Liver (tissue), 9 donors: ENCODE data around the gene PRRG3. TPM values are rescaled to one million over a fixed set of nuclear protein-coding genes. Genes with fewer than 3 reads are reported as not detected.

ENCODE experiments used
- DNase-seq: peaks from one replicate; pipeline ENCODE4 v3.0.0-alpha.2; 2017; ENCODE audit warnings: low spot score
- H3K27ac ChIP-seq, 2 donors: one replicate each; pipeline ENCODE4 v1.7.0; 2013; ENCODE audit warnings: inconsistent platforms in 2 of 2, low read length in 2 of 2, control low read depth in 1 of 2, low read depth in 1 of 2, mild to moderate bottlenecking in 1 of 2
- H3K27me3 ChIP-seq, 4 donors: one replicate each; pipeline versions ENCODE4 v1.6.1 to v1.7.0; 2013; ENCODE audit warnings: low read length in 3 of 4, inconsistent platforms in 1 of 4, mild to moderate bottlenecking in 1 of 4, moderate library complexity in 1 of 4; ENCODE audit not compliant: control insufficient read depth in 4 of 4, insufficient read depth in 4 of 4
- H3K36me3 ChIP-seq, 4 donors: one replicate each; pipeline versions ENCODE4 v1.6.1 to v1.7.0; 2013; ENCODE audit warnings: low read length in 3 of 4, mild to moderate bottlenecking in 3 of 4, low read depth in 1 of 4, moderate library complexity in 1 of 4; ENCODE audit not compliant: control insufficient read depth in 4 of 4, insufficient read depth in 3 of 4
- H3K4me1 ChIP-seq, 4 donors: one replicate each; pipeline versions ENCODE4 v1.6.1 to v1.7.0; 2013; ENCODE audit warnings: low read length in 3 of 4, mild to moderate bottlenecking in 3 of 4, moderate library complexity in 1 of 4; ENCODE audit not compliant: control insufficient read depth in 4 of 4, insufficient read depth in 4 of 4
- H3K4me3 ChIP-seq, 3 donors: one replicate each; pipeline versions ENCODE4 v1.6.1 to v1.7.0; 2013; ENCODE audit warnings: low read length in 3 of 3, control low read depth in 1 of 3, low read depth in 1 of 3, mild to moderate bottlenecking in 1 of 3
- H3K9ac ChIP-seq, 2 donors: one replicate each; pipeline ENCODE4 v1.7.0; 2013; ENCODE audit warnings: low read length in 2 of 2, mild to moderate bottlenecking in 2 of 2, moderate library complexity in 2 of 2, control low read depth in 1 of 2, low read depth in 1 of 2
- H3K9me3 ChIP-seq, 4 donors: one replicate each; pipeline versions ENCODE4 v1.6.1 to v1.7.0; 2013; ENCODE audit warnings: low read length in 3 of 4; ENCODE audit not compliant: control insufficient read depth in 4 of 4
- ATF3 ChIP-seq: IDR thresholded peaks from 2 replicates; pipeline ENCODE4 v1.6.1; 2016; ENCODE audit warnings: antibody characterized with exemption
- EGR1 ChIP-seq, 2 donors: IDR thresholded peaks; 2 replicates each; pipeline ENCODE4 v1.6.1; 2016 to 2018; ENCODE audit warnings: antibody characterized with exemption in 2 of 2, low read depth in 2 of 2
- FOXA1 ChIP-seq: IDR thresholded peaks from 2 replicates; pipeline ENCODE4 v1.6.1; 2016; ENCODE audit warnings: antibody characterized with exemption
- FOXA2 ChIP-seq: IDR thresholded peaks from 2 replicates; pipeline ENCODE4 v1.6.1; 2016; ENCODE audit warnings: antibody characterized with exemption
- GABPA ChIP-seq, 2 donors: IDR thresholded peaks in 1 of 2; conservative IDR thresholded peaks in 1 of 2; 2 replicates each; pipeline ENCODE4 v1.6.1; 2016; ENCODE audit warnings: antibody characterized with exemption in 2 of 2, mild to moderate bottlenecking in 1 of 2, moderate library complexity in 1 of 2
- HNF4A ChIP-seq, 2 donors: conservative IDR thresholded peaks; 2 replicates each; pipeline ENCODE4 v1.6.1; 2016; ENCODE audit warnings: antibody characterized with exemption in 2 of 2, mild to moderate bottlenecking in 2 of 2
- JUND ChIP-seq, 2 donors: IDR thresholded peaks; 2 replicates each; pipeline ENCODE4 v1.6.1; 2016; ENCODE audit warnings: antibody characterized with exemption in 2 of 2
- NR2F2 ChIP-seq: IDR thresholded peaks from 2 replicates; pipeline ENCODE4 v1.6.1; 2016; ENCODE audit warnings: antibody characterized with exemption
- RAD21 ChIP-seq, 2 donors: IDR thresholded peaks; 2 replicates each; pipeline ENCODE4 v1.6.1; 2016; ENCODE audit warnings: antibody characterized with exemption in 2 of 2, mild to moderate bottlenecking in 2 of 2
- REST ChIP-seq: IDR thresholded peaks from 2 replicates; pipeline ENCODE4 v1.6.1; 2016; ENCODE audit warnings: antibody characterized with exemption, mild to moderate bottlenecking
- RXRA ChIP-seq, 2 donors: IDR thresholded peaks; 2 replicates each; pipeline ENCODE4 v1.6.1; 2017 to 2018; ENCODE audit warnings: antibody characterized with exemption in 2 of 2, mild to moderate bottlenecking in 1 of 2
- SP1 ChIP-seq: IDR thresholded peaks from 2 replicates; pipeline ENCODE4 v1.6.1; 2018; ENCODE audit warnings: antibody characterized with exemption, mild to moderate bottlenecking
- YY1 ChIP-seq: IDR thresholded peaks from 2 replicates; pipeline ENCODE4 v1.6.1; 2016; ENCODE audit warnings: antibody characterized with exemption, mild to moderate bottlenecking
- ZBTB33 ChIP-seq: IDR thresholded peaks from 2 replicates; pipeline ENCODE4 v1.6.1; 2016; ENCODE audit warnings: antibody characterized with exemption
- WGBS: extraction: QIAGEN DNeasy Blood & Tissue Kit; methylation state at CpG from one replicate; pipeline ENCODE4 v1.1.7; 2013; 5-methylcytosine and 5-hydroxymethylcytosine counted together
- polyA plus RNA-seq, 2 donors: library from polyadenylated mRNA; stranded (reverse) in 1 of 2; unstranded in 1 of 2; fragments of 200-250 nt in 1 of 2; fragments of >200 nt in 1 of 2; fragmentation: Nextera tagmentation in 1 of 2; extraction: Ambion mirVana in 1 of 2; gene quantifications; one replicate each; pipeline versions ENCODE4 v1.2.1 to v1.2.3, GENCODE V29; 2013 to 2015
- total RNA-seq, 2 donors: library from RNA; depleted of rRNA; stranded (reverse); fragments of >200 nt; gene quantifications; one replicate each; pipeline ENCODE4 v1.2.3, GENCODE V29; 2014
- donor health status: healthy.
- donor health status: healthy.
- donor health status: healthy.
- donor health status: healthy.
- donor health status: healthy.

Gene PRRG3
- total and polyA plus RNA-seq, 4 donors = under 0.01 to 0.05 (median 0.01) TPM; not detected in 1

- no peak for DNase-seq
- Histone ChIP-seq H3K36me3 (no peaks in the 10 kb centered on the region), H3K27ac (no peak overlapping the region), H3K4me1 (peaks cover 0 to 12% (median 3%) of the 10 kb centered on the region in 4 donors), H3K9ac (no peak overlapping the region), H3K9me3 (no peaks in the 10 kb centered on the region), H3K4me3 (no peak overlapping the region), H3K27me3 (no peaks in the 10 kb centered on the region)
- TF ChIP-seq REST (no peak), RAD21 (IDR thresholded peaks at IDR 0.05) (no peak), FOXA1 (no peak), EGR1 (IDR thresholded peaks at IDR 0.05; ENCODE audit: low read depth in 2 of 2) (no peak), RXRA (IDR thresholded peaks at IDR 0.05) (no peak), ATF3 (no peak), NR2F2 (no peak), SP1 (no peak)
- 42% methylated on average over 7 of the region's 7 CpGs for WGBS
Observed at GRCh38 chrX:151724563-151725337, 29.5 kb downstream of the PRRG3 start.

- Histone ChIP-seq H3K4me1 (peaks cover 0 to 12% (median 3%) of the 10 kb centered on the region in 4 donors), H3K36me3 (no peaks in the 10 kb centered on the region), H3K4me3 (no peak overlapping the region), H3K27me3 (peaks cover 0 to 2% (median 0%) of the 10 kb centered on the region in 4 donors), H3K9ac (no peak overlapping the region), H3K9me3 (no peaks in the 10 kb centered on the region), H3K27ac (no peak overlapping the region)
- TF ChIP-seq RAD21 (IDR thresholded peaks at IDR 0.05) (no peak), FOXA1 (no peak), ZBTB33 (no peak), NR2F2 (no peak), RXRA (IDR thresholded peaks at IDR 0.05) (no peak), JUND (IDR thresholded peaks at IDR 0.05) (no peak), YY1 (no peak), GABPA (IDR thresholded peaks at IDR 0.05 in 1 of 2, conservative IDR thresholded peaks at IDR 0.05 in 1 of 2) (no peak), ATF3 (no peak), HNF4A (conservative IDR thresholded peaks at IDR 0.05) (no peak), FOXA2 (no peak)
- WGBS = 39% methylated on average over 1 of the region's 1 CpG
- DNase-seq = no peak
Observed at GRCh38 chrX:151725338-151725614, 30.0 kb downstream of the PRRG3 start.
